A549 treated with AZD9567 at 1 μM for 4 hours (cell line): ENCODE measurements around the gene RFX3. TPM values are rescaled to one million over a fixed set of nuclear protein-coding genes. Genes with fewer than 3 reads are reported as not detected.

ENCODE experiments used
- total RNA-seq: library from RNA; stranded (reverse); fragments of 200-300 nt; extraction: Qiagen RNA extraction; gene quantifications from 5 replicates; pipeline ENCODE4 v1.2.3, GENCODE V29; 2022; ENCODE audit not compliant: insufficient read depth

RFX3 gene
- total RNA-seq, result 1.1 to 2.3 TPM (median 1.4 TPM) in 5 replicates

DNA sequence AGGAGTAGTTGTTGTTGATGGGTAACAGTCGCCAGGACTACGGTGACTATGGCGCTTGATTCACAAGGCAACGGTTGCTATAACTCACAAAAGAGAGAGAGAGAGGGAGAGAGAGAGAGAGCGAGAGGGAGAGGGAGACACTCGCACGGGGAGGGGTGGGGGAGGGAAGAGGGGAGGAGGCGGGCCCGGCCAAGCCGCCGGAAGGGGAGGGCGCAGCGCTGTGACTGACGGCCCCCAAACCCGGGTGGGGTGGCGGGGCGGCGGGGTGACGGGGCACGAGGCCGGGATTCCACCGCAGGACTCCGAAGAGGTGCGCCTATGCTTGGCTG, at the start of gene RFX3:
TSS of gene RFX3 (minus strand) at position 166 of the 329 bp plus-strand sequence. CDS start 130,413 bp downstream, outside the sequence.

